SU-DHL-6 (cell line): Measurements from ENCODE around the gene LRRN2.

ENCODE experiments used
- H2AFZ ChIP-seq: fragments of 200-600 bp; sonication (generic); 2 replicates; pipeline ENCODE4 v1.6.1; 2014; ENCODE audit warnings: low read depth, mild to moderate bottlenecking, moderate library complexity, mixed read lengths, antibody characterized with exemption, low read length; ENCODE audit not compliant: severe bottlenecking
- H3F3A ChIP-seq: fragments of 200-600 bp; shearing (Covaris generic); 2 replicates; pipeline ENCODE4 v1.6.0; 2016; ENCODE audit warnings: antibody characterized with exemption, mild to moderate bottlenecking; ENCODE audit not compliant: insufficient read depth
- H3K27ac ChIP-seq: fragments of 200-600 bp; sonication (generic); 2 replicates; pipeline ENCODE4 v1.5.1; 2016; ENCODE audit warnings: low read depth, mild to moderate bottlenecking, low read length, moderate library complexity, mixed read lengths
- H3K27me3 ChIP-seq: fragments of 200-600 bp; sonication (generic), shearing (Covaris generic); 2 replicates; pipeline ENCODE4 v1.6.0; 2014; ENCODE audit warnings: mild to moderate bottlenecking, low read length
- H3K36me3 ChIP-seq: fragments of 200-600 bp; sonication (generic); 2 replicates; pipeline ENCODE4 v1.6.1; 2014; ENCODE audit warnings: mild to moderate bottlenecking, low read length, mixed read lengths
- H3K4me2 ChIP-seq: fragments of 300-600, 200-600 bp; shearing (Covaris generic), sonication (generic); 2 replicates; pipeline ENCODE4 v1.6.0; 2014; ENCODE audit warnings: low read length, low read depth, mild to moderate bottlenecking; ENCODE audit not compliant: poor library complexity, severe bottlenecking
- H3K4me3 ChIP-seq: fragments of 200-600 bp; sonication (generic); 2 replicates; pipeline ENCODE4 v1.5.1; 2014; ENCODE audit warnings: antibody characterized with exemption, low read length, mild to moderate bottlenecking, mixed read lengths; ENCODE audit not compliant: insufficient read depth, poor library complexity, severe bottlenecking
- H3K79me2 ChIP-seq: fragments of 200-600 bp; sonication (generic); 2 replicates; pipeline ENCODE4 v1.6.1; 2014; ENCODE audit warnings: mild to moderate bottlenecking, low read length, moderate library complexity; ENCODE audit not compliant: insufficient read depth
- H3K9ac ChIP-seq: fragments of 200-600 bp; sonication (generic); 2 replicates; pipeline ENCODE4 v1.7.0; 2014; ENCODE audit warnings: mild to moderate bottlenecking, low read length
- H3K9me2 ChIP-seq: fragments of 200-600 bp; sonication (generic); replicated peaks from 2 replicates; pipeline ENCODE4 v1.6.1; 2014; ENCODE audit warnings: low read length; ENCODE audit not compliant: insufficient read depth
- H3K9me3 ChIP-seq: fragments of 200-600 bp; sonication (generic); 2 replicates; pipeline ENCODE4 v1.6.1; 2014; ENCODE audit warnings: low read length, mixed read lengths; ENCODE audit not compliant: insufficient read depth
- H4K20me1 ChIP-seq: fragments of 200-600 bp; sonication (generic); 2 replicates; pipeline ENCODE4 v1.6.1; 2014; ENCODE audit warnings: low read depth, mild to moderate bottlenecking, antibody characterized with exemption, low read length, moderate library complexity, mixed read lengths
- CTCF ChIP-seq: fragments of 200-600 bp; sonication (generic); IDR thresholded peaks from one replicate; pipeline ENCODE4 v1.5.1; 2017; ENCODE audit warnings: antibody characterized with exemption, mild to moderate bottlenecking, low read length, moderate library complexity; ENCODE audit not compliant: insufficient read depth, poor library complexity, severe bottlenecking
- EZH2phosphoT487 ChIP-seq: fragments of 200-600 bp; sonication (generic), shearing (Covaris generic); conservative IDR thresholded peaks from 2 replicates; pipeline ENCODE4 v1.6.1; 2018; ENCODE audit warnings: mild to moderate bottlenecking, antibody characterized with exemption, low read length, moderate library complexity, mixed read lengths

Gene LRRN2

GRCh38 chr1:204701229-204701628 lies 15.7 kb upstream of the LRRN2 start:
- no peak overlapping the region for H3K4me3 ChIP-seq
- no peaks in the 10 kb centered on the region for H3K36me3 ChIP-seq
- no peaks in the 10 kb centered on the region for H3K9me3 ChIP-seq
- no peak overlapping the region for H3K27ac ChIP-seq
- no peak for TF ChIP-seq EZH2phosphoT487
- TF ChIP-seq CTCF, result no peak
- H2AFZ ChIP-seq, result no peak overlapping the region
- no peaks in the 10 kb centered on the region for H3K9me2 ChIP-seq
- no peaks in the 10 kb centered on the region for H3F3A ChIP-seq
- H3K79me2 ChIP-seq, result no peaks in the 10 kb centered on the region
- no peak overlapping the region for H3K4me2 ChIP-seq
- no peaks in the 10 kb centered on the region for H4K20me1 ChIP-seq
- no peak overlapping the region for H3K9ac ChIP-seq
- H3K27me3 ChIP-seq, result no peaks in the 10 kb centered on the region

GRCh38 chr1:204697893-204698292 lies 12.4 kb upstream of the LRRN2 start:
- no peaks in the 10 kb centered on the region for H4K20me1 ChIP-seq
- H3F3A ChIP-seq, result no peaks in the 10 kb centered on the region
- H3K4me3 ChIP-seq, result no peak overlapping the region
- TF ChIP-seq EZH2phosphoT487 (no peak), CTCF (no peak)
- H2AFZ ChIP-seq, result no peak overlapping the region
- no peak overlapping the region for H3K9ac ChIP-seq
- no peaks in the 10 kb centered on the region for H3K79me2 ChIP-seq
- no peak overlapping the region for H3K27ac ChIP-seq
- no peaks in the 10 kb centered on the region for H3K9me3 ChIP-seq
- no peaks in the 10 kb centered on the region for H3K9me2 ChIP-seq
- no peak overlapping the region for H3K4me2 ChIP-seq
- H3K36me3 ChIP-seq, result no peaks in the 10 kb centered on the region
- H3K27me3 ChIP-seq, result no peaks in the 10 kb centered on the region

- no peaks in the 10 kb centered on the region for H3K9me3 ChIP-seq
- H3K79me2 ChIP-seq, result no peaks in the 10 kb centered on the region
- TF ChIP-seq CTCF (no peak), EZH2phosphoT487 (no peak)
- no peaks in the 10 kb centered on the region for H3F3A ChIP-seq
- H2AFZ ChIP-seq, result no peak overlapping the region
- no peaks in the 10 kb centered on the region for H3K27me3 ChIP-seq
- H3K4me3 ChIP-seq, result no peak overlapping the region
- H4K20me1 ChIP-seq, result no peaks in the 10 kb centered on the region
- no peak overlapping the region for H3K27ac ChIP-seq
- no peaks in the 10 kb centered on the region for H3K36me3 ChIP-seq
- no peak overlapping the region for H3K4me2 ChIP-seq
- H3K9ac ChIP-seq, result no peak overlapping the region
- H3K9me2 ChIP-seq, result no peaks in the 10 kb centered on the region
Observed at GRCh38 chr1:204696606-204697005, 11.1 kb upstream of the LRRN2 start.

- H3K79me2 ChIP-seq, result no peaks in the 10 kb centered on the region
- no peaks in the 10 kb centered on the region for H4K20me1 ChIP-seq
- no peak overlapping the region for H3K4me2 ChIP-seq
- no peaks in the 10 kb centered on the region for H3K9me3 ChIP-seq
- no peak overlapping the region for H3K27ac ChIP-seq
- H3K4me3 ChIP-seq, result no peak overlapping the region
- H3K9me2 ChIP-seq, result no peaks in the 10 kb centered on the region
- H3F3A ChIP-seq, result no peaks in the 10 kb centered on the region
- H3K27me3 ChIP-seq, result no peaks in the 10 kb centered on the region
- TF ChIP-seq EZH2phosphoT487 (no peak), CTCF (no peak)
- H2AFZ ChIP-seq, result no peak overlapping the region
- H3K9ac ChIP-seq, result no peak overlapping the region
- no peaks in the 10 kb centered on the region for H3K36me3 ChIP-seq
Observed at GRCh38 chr1:204695692-204696091, 10.2 kb upstream of the LRRN2 start.
